HEK293 (cell line): Measurements from ENCODE around the gene MACIR.
A peak's percentile ranks its signal among the peaks of the same experiment; 100 is the strongest.

Experiments used
- CTCF ChIA-PET: fragments of 350-600 bp; formaldehyde crosslinking; extraction: SDS; loops from one replicate; lab custom pipeline; 2021; ENCODE audit warnings: antibody characterized with exemption; lab: Yijun Ruan, JAX
- POLR2A ChIA-PET: fragments of 300-600 bp; formaldehyde crosslinking; extraction: SDS; loops from one replicate; lab custom pipeline; 2020; ENCODE audit warnings: antibody characterized with exemption, inconsistent platforms; lab: Yijun Ruan, JAX
- H3K27ac ChIP-seq: fragments of 200-500 bp; sonication (Bioruptor generic); 2 replicates; pipeline ENCODE4 v1.5.1; 2014; ENCODE audit warnings: low read depth, low read length, control low read depth, inconsistent platforms; ENCODE audit errors: extremely low read depth
- H3K36me3 ChIP-seq, 2 experiments: fragments of 200-500 bp in 1 of 2; sonication (Bioruptor generic) in 1 of 2; 1 replicate in 1 of 2; 2 replicates in 1 of 2; pipeline ENCODE4 v1.5.1; 2014 to 2017; ENCODE audit warnings: inconsistent platforms in 2 of 2, low read length in 2 of 2; ENCODE audit not compliant: control insufficient read depth in 2 of 2, insufficient read depth in 1 of 2
- H3K4me1 ChIP-seq: fragments of 200-500 bp; sonication (Bioruptor generic); 2 replicates; pipeline ENCODE4 v1.5.1; 2014; ENCODE audit warnings: mild to moderate bottlenecking, low read length, inconsistent platforms; ENCODE audit not compliant: control insufficient read depth, insufficient read depth
- H3K4me3 ChIP-seq: 2 replicates; pipeline ENCODE4 v1.5.1; 2011; ENCODE audit warnings: low read depth, mild to moderate bottlenecking, control low read depth, low read length, moderate library complexity
- H3K9me3 ChIP-seq: fragments of 200-500 bp; sonication (Bioruptor generic); 2 replicates; pipeline ENCODE4 v1.5.1; 2014; ENCODE audit warnings: low read depth, low read length, inconsistent platforms; ENCODE audit not compliant: control insufficient read depth, insufficient read depth
- BCL6B ChIP-seq: fragments of 450-650 bp; formaldehyde crosslinking; IDR thresholded peaks from 2 replicates; pipeline ENCODE4 v1.5.1; 2017; ENCODE audit warnings: missing biosample characterization, missing genetic modification characterization
- KLF9 ChIP-seq: fragments of 450-650 bp; formaldehyde crosslinking; IDR thresholded peaks from 2 replicates; pipeline ENCODE4 v1.5.1; 2016; ENCODE audit warnings: missing biosample characterization, missing genetic modification characterization, low read depth
- ZBTB17 ChIP-seq: fragments of 450-650 bp; formaldehyde crosslinking; IDR thresholded peaks from 2 replicates; pipeline ENCODE4 v1.5.1; 2016; ENCODE audit warnings: missing biosample characterization, missing genetic modification characterization
- ZFP3 ChIP-seq: fragments of 450-650 bp; formaldehyde crosslinking; IDR thresholded peaks from 2 replicates; pipeline ENCODE4 v1.5.1; 2016; ENCODE audit warnings: low read depth, missing biosample characterization, missing genetic modification characterization
- ZFP41 ChIP-seq: fragments of 450-650 bp; formaldehyde crosslinking; IDR thresholded peaks from 2 replicates; pipeline ENCODE4 v1.5.1; 2016; ENCODE audit warnings: missing biosample characterization, missing genetic modification characterization, borderline replicate concordance
- ZFP69B ChIP-seq: fragments of 450-650 bp; formaldehyde crosslinking; IDR thresholded peaks from 2 replicates; pipeline ENCODE4 v1.5.1; 2016; ENCODE audit warnings: missing biosample characterization, missing genetic modification characterization
- ZNF132 ChIP-seq: fragments of 450-650 bp; formaldehyde crosslinking; IDR thresholded peaks from 2 replicates; pipeline ENCODE4 v1.5.1; 2017; ENCODE audit warnings: missing biosample characterization, missing genetic modification characterization, borderline replicate concordance
- ZNF157 ChIP-seq: fragments of 450-650 bp; formaldehyde crosslinking; IDR thresholded peaks from 2 replicates; pipeline ENCODE4 v1.5.1; 2016; ENCODE audit warnings: missing biosample characterization, missing genetic modification characterization
- ZNF2 ChIP-seq: fragments of 450-650 bp; formaldehyde crosslinking; IDR thresholded peaks from 2 replicates; pipeline ENCODE4 v1.5.1; 2016; ENCODE audit warnings: missing biosample characterization, missing genetic modification characterization
- ZNF239 ChIP-seq: fragments of 450-650 bp; formaldehyde crosslinking; IDR thresholded peaks from 2 replicates; pipeline ENCODE4 v1.5.1; 2016; ENCODE audit warnings: missing biosample characterization, missing genetic modification characterization
- ZNF266 ChIP-seq: fragments of 450-650 bp; formaldehyde crosslinking; IDR thresholded peaks from 2 replicates; pipeline ENCODE4 v1.5.1; 2016; ENCODE audit warnings: missing biosample characterization, missing genetic modification characterization, low read depth
- ZNF433 ChIP-seq: fragments of 450-650 bp; formaldehyde crosslinking; IDR thresholded peaks from 2 replicates; pipeline ENCODE4 v1.5.1; 2016; ENCODE audit warnings: missing biosample characterization, missing genetic modification characterization, low read depth
- ZNF501 ChIP-seq: fragments of 450-650 bp; formaldehyde crosslinking; IDR thresholded peaks from 2 replicates; pipeline ENCODE4 v1.5.1; 2016; ENCODE audit warnings: missing biosample characterization, missing genetic modification characterization
- ZNF610 ChIP-seq: fragments of 450-650 bp; formaldehyde crosslinking; IDR thresholded peaks from 2 replicates; pipeline ENCODE4 v1.5.1; 2016; ENCODE audit warnings: missing biosample characterization, missing genetic modification characterization, borderline replicate concordance
- ZNF621 ChIP-seq: fragments of 450-650 bp; formaldehyde crosslinking; IDR thresholded peaks from 2 replicates; pipeline ENCODE4 v1.5.1; 2017; ENCODE audit warnings: missing biosample characterization, missing genetic modification characterization
- ZNF623 ChIP-seq: fragments of 450-650 bp; formaldehyde crosslinking; IDR thresholded peaks from 2 replicates; pipeline ENCODE4 v1.5.1; 2016; ENCODE audit warnings: missing biosample characterization, missing genetic modification characterization
- ZNF654 ChIP-seq: fragments of 450-650 bp; formaldehyde crosslinking; IDR thresholded peaks from 2 replicates; pipeline ENCODE4 v1.5.1; 2016; ENCODE audit warnings: low read depth, missing biosample characterization, missing genetic modification characterization
- ZNF660 ChIP-seq: fragments of 450-650 bp; IDR thresholded peaks from 2 replicates; pipeline ENCODE4 v1.5.1; 2018; ENCODE audit warnings: missing biosample characterization, mild to moderate bottlenecking, missing genetic modification characterization
- ZNF76 ChIP-seq: fragments of 450-650 bp; formaldehyde crosslinking; IDR thresholded peaks from 2 replicates; pipeline ENCODE4; 2016; ENCODE audit warnings: low read depth, missing biosample characterization, missing genetic modification characterization, borderline replicate concordance
- ZNF785 ChIP-seq: fragments of 450-650 bp; formaldehyde crosslinking; IDR thresholded peaks from 2 replicates; pipeline ENCODE4 v1.5.1; 2016; ENCODE audit warnings: missing biosample characterization, missing genetic modification characterization
- ZNF837 ChIP-seq: fragments of 450-650 bp; formaldehyde crosslinking; IDR thresholded peaks from 2 replicates; pipeline ENCODE4 v1.5.1; 2016; ENCODE audit warnings: missing biosample characterization, missing genetic modification characterization
- TF ChIP-seq, protein P1 (sequence below): fragments of 450-650 bp; formaldehyde crosslinking; IDR thresholded peaks from 2 replicates; pipeline ENCODE4 v1.5.1; 2016; ENCODE audit warnings: missing biosample characterization, missing genetic modification characterization
- TF ChIP-seq, protein P2 (sequence below): fragments of 450-650 bp; formaldehyde crosslinking; IDR thresholded peaks from 2 replicates; pipeline ENCODE4 v1.5.1; 2016; ENCODE audit warnings: missing biosample characterization, missing genetic modification characterization

MACIR gene

GRCh38 chr5:103280967-103281366, 22.4 kb downstream of the MACIR start:
- Histone ChIP-seq H3K36me3 (peaks cover 6 to 7% of the 10 kb centered on the region in 2 experiments; a peak in 2 of 3 replicates), H3K4me1 (peaks cover 3% of the 10 kb centered on the region; the same call in 1 of the 2 replicates), H3K4me3 (no peak overlapping the region), H3K9me3 (no peaks in the 10 kb centered on the region), H3K27ac (no peak overlapping the region)
- CTCF ChIA-PET, result interaction anchor here (0.7 kb wide), 1 partner anchor 10 kb away, joined by 4 read pairs; no protein-coding TSS in a partner anchor
- POLR2A ChIA-PET, result no interaction called here
- TF ChIP-seq ZBTB17, result peak; percentile 55; the same call in 1 of the 2 replicates
- TF ChIP-seq, protein P1, sequence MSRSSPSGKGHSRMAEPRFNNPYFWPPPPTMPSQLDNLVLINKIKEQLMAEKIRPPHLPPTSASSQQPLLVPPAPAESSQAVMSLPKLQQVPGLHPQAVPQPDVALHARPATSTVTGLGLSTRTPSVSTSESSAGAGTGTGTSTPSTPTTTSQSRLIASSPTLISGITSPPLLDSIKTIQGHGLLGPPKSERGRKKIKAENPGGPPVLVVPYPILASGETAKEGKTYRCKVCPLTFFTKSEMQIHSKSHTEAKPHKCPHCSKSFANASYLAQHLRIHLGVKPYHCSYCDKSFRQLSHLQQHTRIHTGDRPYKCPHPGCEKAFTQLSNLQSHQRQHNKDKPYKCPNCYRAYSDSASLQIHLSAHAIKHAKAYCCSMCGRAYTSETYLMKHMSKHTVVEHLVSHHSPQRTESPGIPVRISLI (tag by site-specific recombination), result no peak

- no peaks in the 10 kb centered on the region; a peak in 1 of 3 replicates for H3K36me3 ChIP-seq
- peaks cover 3% of the 10 kb centered on the region; the same call in 1 of the 2 replicates for H3K4me1 ChIP-seq
- POLR2A ChIA-PET, result no interaction called here
- no peak for TF ChIP-seq ZNF433
- TF ChIP-seq, all 188 proteins: peak for 0
- CTCF ChIA-PET, result interaction anchor here (0.8 kb wide), 1 partner anchor 58 kb away, joined by 3 read pairs; no protein-coding TSS in a partner anchor
- Histone ChIP-seq H3K9me3 (no peaks in the 10 kb centered on the region), H3K4me3 (no peak overlapping the region), H3K27ac (no peak overlapping the region)
These were observed 24.6 kb downstream of the MACIR start for GRCh38 chr5:103283120-103283519.

- no peak for TF ChIP-seq ZNF785 (tag by site-specific recombination)
- TF ChIP-seq ZNF132 (tag by site-specific recombination), result no peak
- TF ChIP-seq ZFP3 (tag by site-specific recombination), result no peak
- TF ChIP-seq ZNF239, result no peak
- no peak for TF ChIP-seq ZNF76
- TF ChIP-seq ZNF266, result no peak
- TF ChIP-seq ZNF621 (tag by site-specific recombination), result no peak
- TF ChIP-seq KLF9 (tag by site-specific recombination), result no peak
- H3K36me3 ChIP-seq, result no peaks in the 10 kb centered on the region; a peak in 1 of 3 replicates
- H3K4me3 ChIP-seq, result no peak overlapping the region
- H3K27ac ChIP-seq, result no peak overlapping the region
- H3K9me3 ChIP-seq, result no peaks in the 10 kb centered on the region
- ChIA-PET CTCF (interaction anchor here (0.6 to 0.8 kb wide), 3 partner anchors 22 to 742 kb away, joined by 3 to 4 read pairs (median 3); no protein-coding TSS in a partner anchor), POLR2A (no interaction called here)
- H3K4me1 ChIP-seq, result peaks cover 3% of the 10 kb centered on the region; the same call in 1 of the 2 replicates
These were observed 25.3 kb downstream of the MACIR start for GRCh38 chr5:103283869-103284268.

DNA sequence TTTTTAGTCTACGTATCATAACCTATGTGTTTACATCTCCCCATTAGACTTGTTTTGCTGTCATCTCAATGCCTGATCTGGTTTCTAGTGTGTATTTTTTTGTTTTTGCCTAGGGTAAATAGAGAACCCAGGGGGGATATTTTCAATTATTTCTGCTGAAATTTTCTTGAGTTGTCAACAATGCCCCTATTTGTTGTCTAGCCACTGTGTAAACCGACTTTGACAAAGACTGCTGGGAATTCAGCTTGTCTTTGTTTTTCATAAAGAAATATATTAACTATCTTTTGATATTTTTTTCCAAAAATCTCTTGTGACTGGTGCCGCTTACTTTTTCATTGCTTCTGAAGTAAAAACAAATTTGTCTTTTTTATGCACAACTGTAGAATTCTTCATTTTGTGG, 28.1 kb downstream of the MACIR start:
- Histone ChIP-seq H3K4me1 (peaks cover 3% of the 10 kb centered on the region; the same call in 1 of the 2 replicates), H3K4me3 (no peak overlapping the region), H3K36me3 (no peaks in the 10 kb centered on the region), H3K9me3 (no peaks in the 10 kb centered on the region), H3K27ac (no peak overlapping the region)
- POLR2A ChIA-PET, result no interaction called here
- CTCF ChIA-PET, result no interaction called here
- TF ChIP-seq ZNF2 (tag by site-specific recombination), result no peak
- no peak for TF ChIP-seq ZNF837 (tag by site-specific recombination)
- no peak for TF ChIP-seq ZNF623 (tag by site-specific recombination)
- no peak for TF ChIP-seq ZNF157 (tag by site-specific recombination)
- TF ChIP-seq ZNF610 (tag by site-specific recombination), result no peak
- TF ChIP-seq ZFP69B (tag by site-specific recombination), result no peak
- no peak for TF ChIP-seq ZNF654 (tag by site-specific recombination)
- TF ChIP-seq ZFP41 (tag by site-specific recombination), result no peak
- TF ChIP-seq, protein P2, sequence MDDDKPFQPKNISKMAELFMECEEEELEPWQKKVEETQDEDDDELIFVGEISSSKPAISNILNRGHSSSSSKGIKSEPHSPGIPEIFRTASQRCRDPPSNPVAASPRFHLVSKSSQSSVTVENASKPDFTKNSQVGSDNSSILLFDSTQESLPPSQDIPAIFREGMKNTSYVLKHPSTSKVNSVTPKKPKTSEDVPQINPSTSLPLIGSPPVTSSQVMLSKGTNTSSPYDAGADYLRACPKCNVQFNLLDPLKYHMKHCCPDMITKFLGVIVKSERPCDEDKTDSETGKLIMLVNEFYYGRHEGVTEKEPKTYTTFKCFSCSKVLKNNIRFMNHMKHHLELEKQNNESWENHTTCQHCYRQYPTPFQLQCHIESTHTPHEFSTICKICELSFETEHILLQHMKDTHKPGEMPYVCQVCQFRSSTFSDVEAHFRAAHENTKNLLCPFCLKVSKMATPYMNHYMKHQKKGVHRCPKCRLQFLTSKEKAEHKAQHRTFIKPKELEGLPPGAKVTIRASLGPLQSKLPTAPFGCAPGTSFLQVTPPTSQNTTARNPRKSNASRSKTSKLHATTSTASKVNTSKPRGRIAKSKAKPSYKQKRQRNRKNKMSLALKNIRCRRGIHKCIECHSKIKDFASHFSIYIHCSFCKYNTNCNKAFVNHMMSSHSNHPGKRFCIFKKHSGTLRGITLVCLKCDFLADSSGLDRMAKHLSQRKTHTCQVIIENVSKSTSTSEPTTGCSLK (tag by site-specific recombination), result no peak
- TF ChIP-seq ZNF660 (tag by site-specific recombination), result no peak
- no peak for TF ChIP-seq BCL6B
- TF ChIP-seq ZNF501, result no peak
